ENCODE results near the gene SPTLC2.

DNA sequence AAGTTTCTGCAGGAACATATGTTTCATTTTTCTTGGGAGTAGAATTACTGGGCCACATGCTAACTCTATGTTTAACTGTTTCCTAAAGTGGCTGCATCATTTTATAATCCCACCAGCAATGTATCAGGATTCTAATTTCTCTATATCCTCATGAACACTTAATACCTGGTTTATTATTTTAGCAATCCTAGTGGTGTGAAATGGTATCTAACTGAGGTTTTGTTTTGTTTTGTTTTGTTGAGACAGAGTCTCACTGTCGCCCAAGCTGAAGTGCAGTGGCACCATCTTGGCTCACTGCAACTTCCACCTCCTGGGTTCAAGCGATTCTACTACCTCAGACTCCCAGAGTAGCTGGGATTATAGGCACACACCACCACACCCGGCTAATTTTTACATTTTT lies 6.5 kb downstream of the SPTLC2 start:
- TF ChIP-seq, protein P1, sequence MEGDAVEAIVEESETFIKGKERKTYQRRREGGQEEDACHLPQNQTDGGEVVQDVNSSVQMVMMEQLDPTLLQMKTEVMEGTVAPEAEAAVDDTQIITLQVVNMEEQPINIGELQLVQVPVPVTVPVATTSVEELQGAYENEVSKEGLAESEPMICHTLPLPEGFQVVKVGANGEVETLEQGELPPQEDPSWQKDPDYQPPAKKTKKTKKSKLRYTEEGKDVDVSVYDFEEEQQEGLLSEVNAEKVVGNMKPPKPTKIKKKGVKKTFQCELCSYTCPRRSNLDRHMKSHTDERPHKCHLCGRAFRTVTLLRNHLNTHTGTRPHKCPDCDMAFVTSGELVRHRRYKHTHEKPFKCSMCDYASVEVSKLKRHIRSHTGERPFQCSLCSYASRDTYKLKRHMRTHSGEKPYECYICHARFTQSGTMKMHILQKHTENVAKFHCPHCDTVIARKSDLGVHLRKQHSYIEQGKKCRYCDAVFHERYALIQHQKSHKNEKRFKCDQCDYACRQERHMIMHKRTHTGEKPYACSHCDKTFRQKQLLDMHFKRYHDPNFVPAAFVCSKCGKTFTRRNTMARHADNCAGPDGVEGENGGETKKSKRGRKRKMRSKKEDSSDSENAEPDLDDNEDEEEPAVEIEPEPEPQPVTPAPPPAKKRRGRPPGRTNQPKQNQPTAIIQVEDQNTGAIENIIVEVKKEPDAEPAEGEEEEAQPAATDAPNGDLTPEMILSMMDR (IDR thresholded peaks at IDR 0.05; ENCODE audit: insufficient read depth, low read length) = no peak
- TF ChIP-seq POLR2AphosphoS5 (IDR thresholded peaks at IDR 0.05; ENCODE audit: low read depth) = no peak
- TF ChIP-seq, protein P2, sequence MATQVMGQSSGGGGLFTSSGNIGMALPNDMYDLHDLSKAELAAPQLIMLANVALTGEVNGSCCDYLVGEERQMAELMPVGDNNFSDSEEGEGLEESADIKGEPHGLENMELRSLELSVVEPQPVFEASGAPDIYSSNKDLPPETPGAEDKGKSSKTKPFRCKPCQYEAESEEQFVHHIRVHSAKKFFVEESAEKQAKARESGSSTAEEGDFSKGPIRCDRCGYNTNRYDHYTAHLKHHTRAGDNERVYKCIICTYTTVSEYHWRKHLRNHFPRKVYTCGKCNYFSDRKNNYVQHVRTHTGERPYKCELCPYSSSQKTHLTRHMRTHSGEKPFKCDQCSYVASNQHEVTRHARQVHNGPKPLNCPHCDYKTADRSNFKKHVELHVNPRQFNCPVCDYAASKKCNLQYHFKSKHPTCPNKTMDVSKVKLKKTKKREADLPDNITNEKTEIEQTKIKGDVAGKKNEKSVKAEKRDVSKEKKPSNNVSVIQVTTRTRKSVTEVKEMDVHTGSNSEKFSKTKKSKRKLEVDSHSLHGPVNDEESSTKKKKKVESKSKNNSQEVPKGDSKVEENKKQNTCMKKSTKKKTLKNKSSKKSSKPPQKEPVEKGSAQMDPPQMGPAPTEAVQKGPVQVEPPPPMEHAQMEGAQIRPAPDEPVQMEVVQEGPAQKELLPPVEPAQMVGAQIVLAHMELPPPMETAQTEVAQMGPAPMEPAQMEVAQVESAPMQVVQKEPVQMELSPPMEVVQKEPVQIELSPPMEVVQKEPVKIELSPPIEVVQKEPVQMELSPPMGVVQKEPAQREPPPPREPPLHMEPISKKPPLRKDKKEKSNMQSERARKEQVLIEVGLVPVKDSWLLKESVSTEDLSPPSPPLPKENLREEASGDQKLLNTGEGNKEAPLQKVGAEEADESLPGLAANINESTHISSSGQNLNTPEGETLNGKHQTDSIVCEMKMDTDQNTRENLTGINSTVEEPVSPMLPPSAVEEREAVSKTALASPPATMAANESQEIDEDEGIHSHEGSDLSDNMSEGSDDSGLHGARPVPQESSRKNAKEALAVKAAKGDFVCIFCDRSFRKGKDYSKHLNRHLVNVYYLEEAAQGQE (IDR thresholded peaks at IDR 0.05; ENCODE audit: insufficient replicate concordance, low read depth) = no peak

Measured in HL-60 (cell line).